ENCODE measurements around the gene IKZF2. TPM values are rescaled to one million over a fixed set of nuclear protein-coding genes. Genes with fewer than 3 reads are reported as not detected.
A peak's percentile ranks its signal among the peaks of the same experiment; 100 is the strongest.

The IKZF2 gene
- polyA plus RNA-seq, 1 donor (not counting 4 experiments of a cell fraction or from before 2014, with no cell fraction given) = 8.2 TPM

GRCh38 chr2:212990697-212991096 lies 160.7 kb downstream of the IKZF2 start:
- dilution Hi-C loops (cut with MboI; ENCODE audit: extremely low pct_ligation_motif_present, low sequenced_read_pairs) = no loop called here
- Histone ChIP-seq H2AFZ (ENCODE audit: control insufficient read depth, low read length) (no peak overlapping the region), H4K20me1 (ENCODE audit: control insufficient read depth, extremely low read depth, insufficient read depth, low read length) (no peaks in the 10 kb centered on the region), H3K4me2 (ENCODE audit: control insufficient read depth, extremely low read depth, insufficient read depth, low read depth, low read length) (no peak overlapping the region), H3K4me1 (ENCODE audit: control insufficient read depth, extremely low read depth, insufficient read depth, low read length) (no peaks in the 10 kb centered on the region), H3K79me2 (ENCODE audit: control insufficient read depth, insufficient read depth, low read length) (no peaks in the 10 kb centered on the region), H3K27ac (ENCODE audit: control insufficient read depth, insufficient read depth, low read length) (no peak overlapping the region), H3K36me3 (ENCODE audit: control insufficient read depth in 2 of 2, extremely low read depth in 1 of 2, insufficient read depth in 2 of 2, low read length in 2 of 2) (no peaks in the 10 kb centered on the region), H3K9me1 (ENCODE audit: control insufficient read depth, extremely low read depth, insufficient read depth, low read length) (no peaks in the 10 kb centered on the region), H3K4me3 (ENCODE audit: control insufficient read depth in 2 of 3, extremely low read depth in 1 of 3, insufficient read depth in 2 of 3, low read depth in 1 of 3, low read length in 3 of 3) (no peak overlapping the region), H3K27me3 (ENCODE audit: control insufficient read depth, extremely low read depth, insufficient read depth, low read length) (no peaks in the 10 kb centered on the region), H3K9ac (ENCODE audit: control insufficient read depth, extremely low read depth, insufficient read depth, low read length) (no peak overlapping the region), H3K9me3 (ENCODE audit: control insufficient read depth, low read depth, low read length) (no peaks in the 10 kb centered on the region)
- no peak for DNase-seq (ENCODE audit: low read depth, low spot score)
- FAIRE-seq = no peak
- TF ChIP-seq CTCF (optimal IDR thresholded peaks at IDR 0.05 in 1 of 3, IDR thresholded peaks at IDR 0.05 in 1 of 3, conservative IDR thresholded peaks at IDR 0.05 in 1 of 3; ENCODE audit: extremely low read depth in 1 of 3, insufficient read depth in 2 of 3, low read length in 3 of 3) = no peak
- TF ChIP-seq EZH2 (IDR thresholded peaks at IDR 0.05; ENCODE audit: low read length) = no peak

DNA sequence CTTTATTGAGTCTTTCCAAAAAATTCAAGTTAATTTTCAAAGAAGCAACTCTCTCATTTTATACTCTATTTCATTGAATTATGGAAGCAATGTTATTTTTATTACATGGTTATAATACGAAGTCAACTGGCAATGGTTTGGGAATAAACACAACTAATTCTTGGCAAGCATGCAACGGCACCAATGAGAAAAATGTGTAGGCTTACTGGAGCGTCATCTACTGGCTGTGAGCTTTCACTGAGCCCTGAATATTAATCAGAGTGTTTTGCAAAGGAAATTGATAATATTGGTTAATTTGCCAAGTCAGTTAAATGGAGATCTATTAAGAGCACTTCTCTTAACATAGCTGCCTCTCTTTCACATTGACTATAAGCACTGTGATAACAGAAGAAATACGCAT lies 163.9 kb downstream of the IKZF2 start:
- Histone ChIP-seq H3K9me1 (ENCODE audit: control insufficient read depth, extremely low read depth, insufficient read depth, low read length) (no peaks in the 10 kb centered on the region), H3K4me2 (ENCODE audit: control insufficient read depth, extremely low read depth, insufficient read depth, low read depth, low read length) (no peak overlapping the region), H3K9ac (ENCODE audit: control insufficient read depth, extremely low read depth, insufficient read depth, low read length) (no peak overlapping the region), H3K36me3 (ENCODE audit: control insufficient read depth in 2 of 2, extremely low read depth in 1 of 2, insufficient read depth in 2 of 2, low read length in 2 of 2) (no peaks in the 10 kb centered on the region), H3K79me2 (ENCODE audit: control insufficient read depth, insufficient read depth, low read length) (no peaks in the 10 kb centered on the region), H3K9me3 (ENCODE audit: control insufficient read depth, low read depth, low read length) (no peaks in the 10 kb centered on the region), H3K4me1 (ENCODE audit: control insufficient read depth, extremely low read depth, insufficient read depth, low read length) (no peaks in the 10 kb centered on the region), H3K27me3 (ENCODE audit: control insufficient read depth, extremely low read depth, insufficient read depth, low read length) (no peaks in the 10 kb centered on the region), H2AFZ (ENCODE audit: control insufficient read depth, low read length) (no peak overlapping the region), H3K4me3 (ENCODE audit: control insufficient read depth in 2 of 3, extremely low read depth in 1 of 3, insufficient read depth in 2 of 3, low read depth in 1 of 3, low read length in 3 of 3) (no peak overlapping the region), H3K27ac (ENCODE audit: control insufficient read depth, insufficient read depth, low read length) (no peak overlapping the region), H4K20me1 (ENCODE audit: control insufficient read depth, extremely low read depth, insufficient read depth, low read length) (no peaks in the 10 kb centered on the region)
- dilution Hi-C loops (cut with MboI; ENCODE audit: extremely low pct_ligation_motif_present, low sequenced_read_pairs) = no loop called here
- DNase-seq (ENCODE audit: low read depth, low spot score) = no peak
- no peak for TF ChIP-seq EZH2 (IDR thresholded peaks at IDR 0.05; ENCODE audit: low read length)
- peak in 2 of 3 experiments; percentile 24 to 31 for TF ChIP-seq CTCF (optimal IDR thresholded peaks at IDR 0.05 in 1 of 3, IDR thresholded peaks at IDR 0.05 in 1 of 3, conservative IDR thresholded peaks at IDR 0.05 in 1 of 3; ENCODE audit: extremely low read depth in 1 of 3, insufficient read depth in 2 of 3, low read length in 3 of 3)
- no peak for FAIRE-seq

All from keratinocyte (primary cell).